ENCODE measurements around the gene EVX2. TPM values are rescaled to one million over a fixed set of nuclear protein-coding genes. Genes with fewer than 3 reads are reported as not detected.

EVX2 gene
- total RNA-seq, 4 donors from 2014 or later: not detected

DNA sequence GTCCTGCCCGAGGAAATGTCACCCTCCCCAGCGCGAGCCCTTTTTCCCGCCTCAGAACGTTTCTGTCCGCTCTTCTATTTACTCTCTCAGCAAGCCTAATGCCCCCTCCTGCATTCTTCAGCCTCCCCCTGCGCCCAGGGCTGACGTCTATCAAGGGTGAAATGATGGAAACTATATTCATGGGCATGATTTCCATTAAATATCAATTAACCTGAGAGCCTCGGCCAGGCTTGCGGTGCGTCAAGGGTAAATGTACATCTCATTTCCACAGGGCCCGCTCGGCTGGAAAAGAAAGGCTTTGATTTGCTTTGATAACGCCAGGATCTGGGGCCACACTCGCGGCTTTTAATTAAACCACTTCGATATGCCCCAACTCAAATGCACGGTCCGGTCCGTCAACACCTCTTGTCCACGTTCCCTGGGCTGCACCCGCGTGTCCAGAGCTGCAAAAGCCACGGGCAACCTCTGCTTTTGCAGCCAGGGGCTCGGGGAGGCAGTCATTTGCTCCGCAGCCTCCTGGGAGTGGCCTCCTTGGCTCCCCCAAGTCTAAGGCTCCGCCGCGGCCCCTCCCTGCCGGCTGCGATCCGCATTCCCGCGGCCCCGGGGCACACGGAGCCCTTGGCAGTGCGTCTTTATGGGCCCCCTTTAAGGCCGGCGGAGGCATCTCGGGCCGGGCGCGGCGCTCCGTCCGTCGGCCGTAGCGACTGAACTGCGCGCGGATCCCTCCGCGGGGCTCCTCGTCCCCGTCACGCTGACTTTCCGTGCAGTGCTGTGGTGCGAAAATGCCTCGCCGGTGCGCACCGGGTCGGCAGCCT is 45.4 kb upstream of the EVX2 start, which contains the start of gene HOXD8:
TSS of gene HOXD8 (plus strand) at position 724 of the 815 bp plus-strand sequence. CDS start 662 bp downstream, outside the sequence.
- intact Hi-C loops (cut with DNase I; ENCODE audit: low total_unique reads): loop anchor here (5.0 kb wide), 1 partner anchor 508 kb away; no protein-coding TSS in a partner anchor
- WGBS, 2 donors (ENCODE audit: low coverage in 1 of 2): 2 to 13% methylated on average over 8 to 64 of the region's 64 CpGs

DNA sequence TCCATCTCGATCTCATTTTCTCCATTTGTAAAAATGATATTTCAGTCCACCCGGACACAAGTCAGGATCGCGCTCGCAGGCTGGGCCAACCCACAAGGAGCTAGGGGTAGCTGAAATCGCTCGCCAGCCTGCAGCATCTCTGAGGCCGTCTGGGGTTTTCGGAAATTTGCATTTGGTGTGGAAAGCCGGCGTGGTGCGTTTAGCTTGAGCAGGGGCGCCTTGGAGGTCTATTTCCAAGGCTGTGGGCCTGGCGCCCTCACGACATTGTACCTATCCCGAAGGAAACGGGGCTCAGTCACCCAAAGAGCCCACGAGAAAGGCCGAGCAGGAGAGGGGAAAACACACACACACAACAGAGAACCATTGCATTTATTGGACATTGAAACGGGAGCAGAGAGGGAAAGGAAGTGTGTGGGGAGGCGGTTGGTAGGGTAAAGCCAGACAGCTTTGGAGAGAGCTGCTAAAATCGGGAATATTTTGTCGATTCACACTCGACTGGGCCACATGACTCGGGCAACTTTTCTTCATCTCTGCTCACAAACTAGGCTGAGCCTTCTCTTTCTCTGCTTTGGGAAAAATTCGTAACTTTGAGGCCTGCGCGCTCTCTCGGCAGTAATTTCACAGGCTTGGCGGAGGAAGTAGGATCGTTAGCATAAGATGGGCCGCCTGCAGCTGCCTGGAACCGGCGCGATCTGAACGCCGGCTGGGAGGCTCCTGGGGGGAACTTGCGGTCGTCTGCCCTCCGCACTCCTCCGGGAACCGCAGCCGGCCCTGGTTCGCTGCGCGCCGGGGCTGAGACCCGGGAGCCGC is 44.6 kb upstream of the EVX2 start:
- H3K4me3 ChIP-seq: peak overlapping the region; percentile 10 to 68 (median 50)
- in situ Hi-C loops (cut with MboI; ENCODE audit: low pct_ligation_motif_present in 1 of 4, low pct_unique_long_range_greater_than_20kb in 1 of 4, low sequenced_read_pairs in 3 of 4): loop anchor here (5.0 to 25.0 kb wide), 6 partner anchors 326 to 1026 kb away; no protein-coding TSS in a partner anchor

More for the DNA sequence above, 45.4 kb upstream of the EVX2 start, which contains the start of gene HOXD8:
- peak within 1 kb of the TSS; percentile 94 to 96 (median 94) for H3K27ac ChIP-seq
- DNase-seq: peak; percentile 75
- peaks cover 12 to 55% (median 31%) of the 10 kb centered on the region in 4 donors for H3K4me1 ChIP-seq
- no peaks in the 10 kb centered on the region for H3K36me3 ChIP-seq
- H3K9me3 ChIP-seq: no peaks in the 10 kb centered on the region
- H3K27me3 ChIP-seq: peaks cover 83% of the 10 kb centered on the region
- in situ Hi-C loops (cut with MboI; ENCODE audit: low pct_ligation_motif_present in 1 of 4, low pct_unique_long_range_greater_than_20kb in 1 of 4, low sequenced_read_pairs in 3 of 4): loop anchor here (5.0 to 25.0 kb wide), 6 partner anchors 326 to 1026 kb away; no protein-coding TSS in a partner anchor
- peak in 2 of 5 experiments; percentile 9 to 12 for TF ChIP-seq CTCF (IDR thresholded peaks at IDR 0.05)
- peak; percentile 77 to 83 (median 80) for TF ChIP-seq POLR2AphosphoS5 (IDR thresholded peaks at IDR 0.05)
- TF ChIP-seq POLR2A (IDR thresholded peaks at IDR 0.05): peak; percentile 51
- TF ChIP-seq EP300 (IDR thresholded peaks at IDR 0.05; ENCODE audit: low read depth): no peak
- peak within 1 kb of the TSS; percentile 44 to 68 (median 57) for H3K4me3 ChIP-seq

DNA sequence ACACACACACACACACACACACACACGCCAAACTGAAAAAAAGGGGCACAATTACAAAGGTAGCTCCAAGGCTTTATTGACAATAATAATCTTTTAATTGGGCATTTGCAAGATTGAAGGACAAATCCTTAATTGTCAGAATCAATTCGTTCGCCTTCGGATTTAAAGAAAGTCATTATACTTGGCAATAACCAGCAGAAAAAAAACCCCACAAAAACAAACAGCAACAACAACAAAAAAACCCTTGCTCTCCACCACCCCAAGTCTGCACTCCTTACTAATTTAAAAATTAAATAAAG is 44.0 kb upstream of the EVX2 start:
- 35 to 41% methylated on average over 4 of the region's 4 CpGs for WGBS, 2 donors (ENCODE audit: low coverage in 1 of 2)
- Histone ChIP-seq H3K9me3 (no peaks in the 10 kb centered on the region), H3K4me3 (peak overlapping the region in 1 of 4 donors; percentile 55), H3K4me1 (peaks cover 7 to 53% (median 32%) of the 10 kb centered on the region in 4 donors), H3K27ac (peak overlapping the region; percentile 94 to 96 (median 94)), H3K27me3 (peaks cover 91% of the 10 kb centered on the region), H3K36me3 (no peaks in the 10 kb centered on the region)
- no peak for DNase-seq
- TF ChIP-seq POLR2AphosphoS5 (IDR thresholded peaks at IDR 0.05) (no peak), POLR2A (IDR thresholded peaks at IDR 0.05) (no peak), EP300 (IDR thresholded peaks at IDR 0.05; ENCODE audit: low read depth) (no peak), CTCF (IDR thresholded peaks at IDR 0.05) (no peak)
- in situ Hi-C loops (cut with MboI; ENCODE audit: low pct_ligation_motif_present in 1 of 4, low pct_unique_long_range_greater_than_20kb in 1 of 4, low sequenced_read_pairs in 3 of 4): loop anchor here (5.0 to 25.0 kb wide), 6 partner anchors 327 to 1027 kb away; no protein-coding TSS in a partner anchor
- intact Hi-C loops (cut with DNase I; ENCODE audit: low total_unique reads): loop anchor here (5.0 kb wide), 1 partner anchor 510 kb away; no protein-coding TSS in a partner anchor

More for the DNA sequence above, 44.6 kb upstream of the EVX2 start:
- intact Hi-C loops (cut with DNase I; ENCODE audit: low total_unique reads): loop anchor here (5.0 kb wide), 1 partner anchor 509 kb away; no protein-coding TSS in a partner anchor
- peaks cover 91% of the 10 kb centered on the region for H3K27me3 ChIP-seq
- peak overlapping the region; percentile 94 to 96 (median 94) for H3K27ac ChIP-seq
- no peak for TF ChIP-seq EP300 (IDR thresholded peaks at IDR 0.05; ENCODE audit: low read depth)
- no peak for TF ChIP-seq CTCF (IDR thresholded peaks at IDR 0.05)
- no peak for TF ChIP-seq POLR2A (IDR thresholded peaks at IDR 0.05)
- TF ChIP-seq POLR2AphosphoS5 (IDR thresholded peaks at IDR 0.05): no peak
- no peak for DNase-seq
- H3K9me3 ChIP-seq: no peaks in the 10 kb centered on the region
- H3K36me3 ChIP-seq: no peaks in the 10 kb centered on the region
- H3K4me1 ChIP-seq: peaks cover 12 to 53% (median 33%) of the 10 kb centered on the region in 4 donors
- WGBS, 2 donors (ENCODE audit: low coverage in 1 of 2): 20 to 46% methylated on average over 10 to 44 of the region's 49 CpGs
